SK-N-SH treated with all-trans-retinoic acid at 6 μM for 48 hours (cell line): Measurements from ENCODE around the gene HSD11B1L.

Source experiments
- ATAC-seq: fragments of 200-7000 bp; cut with Tn5 transposase; 3 replicates; pipeline ENCODE4 v1.9.1; 2020; ENCODE audit warnings: mild to moderate bottlenecking, moderate library complexity
- ARNTL ChIP-seq: fragments of 450-650 bp; formaldehyde crosslinking; IDR thresholded peaks from 2 replicates; pipeline ENCODE4 v1.5.0; 2020; ENCODE audit warnings: low read depth, mild to moderate bottlenecking, moderate library complexity, borderline replicate concordance
- BACH2 ChIP-seq: fragments of 250-450 bp; sonication (Bioruptor Pico); IDR thresholded peaks from 2 replicates; pipeline ENCODE4 v1.9.0; 2021; ENCODE audit warnings: mild to moderate bottlenecking, borderline replicate concordance
- CREB5 ChIP-seq: fragments of 250-450 bp; sonication (Bioruptor Pico); IDR thresholded peaks from 2 replicates; pipeline ENCODE4 v1.5.1; 2020; ENCODE audit warnings: low read depth, mild to moderate bottlenecking, moderate library complexity
- CSDC2 ChIP-seq: fragments of 250-450 bp; sonication (Bioruptor Pico); IDR thresholded peaks from 2 replicates; pipeline ENCODE4 v1.5.0; 2020; ENCODE audit warnings: mild to moderate bottlenecking, moderate library complexity
- CSRNP3 ChIP-seq: fragments of 250-450 bp; sonication (Bioruptor Pico); IDR thresholded peaks from 2 replicates; pipeline ENCODE4 v1.5.1; 2021; ENCODE audit warnings: mild to moderate bottlenecking, moderate library complexity
- ISL1 ChIP-seq: fragments of 250-450 bp; sonication (Bioruptor Pico); IDR thresholded peaks from 2 replicates; pipeline ENCODE4 v2.1.2; 2022; ENCODE audit warnings: mild to moderate bottlenecking, moderate library complexity
- OSR1 ChIP-seq: fragments of 250-450 bp; sonication (Bioruptor Pico); IDR thresholded peaks from 2 replicates; pipeline ENCODE4 v1.8.0; 2022; ENCODE audit warnings: moderate library complexity, mild to moderate bottlenecking, inconsistent platforms
- PATZ1 ChIP-seq: fragments of 250-450 bp; sonication (Bioruptor Pico); IDR thresholded peaks from 2 replicates; pipeline ENCODE4 v1.8.0; 2020; ENCODE audit warnings: mild to moderate bottlenecking, moderate library complexity, borderline replicate concordance
- POU6F1 ChIP-seq: fragments of 250-450 bp; sonication (Bioruptor Pico); IDR thresholded peaks from 2 replicates; pipeline ENCODE4 v1.8.0; 2021; ENCODE audit warnings: low read depth, mild to moderate bottlenecking, moderate library complexity, borderline replicate concordance
- RARB ChIP-seq: fragments of 250-450 bp; sonication (Bioruptor Pico); IDR thresholded peaks from 2 replicates; pipeline ENCODE4 v1.8.0; 2021; ENCODE audit warnings: mild to moderate bottlenecking, moderate library complexity
- SNAI2 ChIP-seq: fragments of 250-450 bp; sonication (Bioruptor Pico); IDR thresholded peaks from 2 replicates; pipeline ENCODE4 v1.5.0; 2020; ENCODE audit warnings: mild to moderate bottlenecking, moderate library complexity
- TCF4 ChIP-seq: fragments of 250-450 bp; sonication (Bioruptor Pico); IDR thresholded peaks from 2 replicates; pipeline ENCODE4 v1.8.0; 2021; ENCODE audit warnings: mild to moderate bottlenecking, moderate library complexity, borderline replicate concordance
- TOX ChIP-seq: fragments of 250-450 bp; sonication (Bioruptor Pico); IDR thresholded peaks from 2 replicates; pipeline ENCODE4 v1.8.0; 2021; ENCODE audit warnings: mild to moderate bottlenecking, moderate library complexity, borderline replicate concordance
- TSHZ2 ChIP-seq: fragments of 250-450 bp; sonication (Bioruptor Pico); IDR thresholded peaks from 2 replicates; pipeline ENCODE4 v1.5.0; 2020; ENCODE audit warnings: mild to moderate bottlenecking, moderate library complexity
- ZFP3 ChIP-seq: fragments of 250-450 bp; sonication (Bioruptor Pico); IDR thresholded peaks from 2 replicates; pipeline ENCODE4 v1.5.0; 2020; ENCODE audit warnings: mild to moderate bottlenecking, moderate library complexity
- ZNF70 ChIP-seq: fragments of 450-650 bp; formaldehyde crosslinking; IDR thresholded peaks from 2 replicates; pipeline ENCODE4 v1.5.0; 2020; ENCODE audit warnings: mild to moderate bottlenecking, moderate library complexity
- ZNF8 ChIP-seq: fragments of 450-650 bp; formaldehyde crosslinking; IDR thresholded peaks from 2 replicates; pipeline ENCODE4 v1.5.0; 2020; ENCODE audit warnings: mild to moderate bottlenecking, moderate library complexity

The HSD11B1L gene

GRCh38 chr19:5718579-5719273 is 37.9 kb downstream of the HSD11B1L start:
- no peak for ATAC-seq
- TF ChIP-seq RARB: no peak
- no peak for TF ChIP-seq CSDC2 (CRISPR knock-in tag)
- TF ChIP-seq SNAI2 (CRISPR knock-in tag): no peak
- TF ChIP-seq ZNF70 (CRISPR knock-in tag): no peak
- no peak for TF ChIP-seq BACH2 (CRISPR knock-in tag)
- TF ChIP-seq ZFP3 (CRISPR knock-in tag): no peak
- no peak for TF ChIP-seq TSHZ2 (CRISPR knock-in tag)
- no peak for TF ChIP-seq TOX
- TF ChIP-seq CREB5 (CRISPR knock-in tag): no peak
- TF ChIP-seq TCF4: no peak
- no peak for TF ChIP-seq CSRNP3 (CRISPR knock-in tag)
- no peak for TF ChIP-seq ISL1 (CRISPR knock-in tag)
- TF ChIP-seq PATZ1 (CRISPR knock-in tag): no peak
- no peak for TF ChIP-seq POU6F1 (CRISPR knock-in tag)

GRCh38 chr19:5719274-5719960 is 38.6 kb downstream of the HSD11B1L start:
- no peak for TF ChIP-seq ZNF8 (CRISPR knock-in tag)
- TF ChIP-seq ZFP3 (CRISPR knock-in tag): 0 out of 2 replicates have a peak, but pooled peaks have one; percentile 31
- no peak for TF ChIP-seq CREB5 (CRISPR knock-in tag)
- ATAC-seq: no peak

- peak; percentile 95 for ATAC-seq
- TF ChIP-seq CSDC2 (CRISPR knock-in tag) (no peak), TSHZ2 (CRISPR knock-in tag) (no peak), ZNF70 (CRISPR knock-in tag) (no peak), BACH2 (CRISPR knock-in tag) (no peak), ARNTL (CRISPR knock-in tag) (no peak), CREB5 (CRISPR knock-in tag) (no peak), OSR1 (CRISPR knock-in tag) (no peak), ZNF8 (CRISPR knock-in tag) (no peak), ZFP3 (CRISPR knock-in tag) (no peak)
- TF ChIP-seq, all 23 proteins: peak for 0
Observed at GRCh38 chr19:5719961-5720790, 39.3 kb downstream of the HSD11B1L start, which contains the start of the genes CATSPERD and LONP1. CATSPERD (plus strand) TSS chr19:5720637; CDS start chr19:5720738, 101 bp downstream. LONP1 (minus strand) TSS chr19:5720146; CDS start chr19:5720132, 14 bp downstream.
